H1 (cell line): ENCODE results near the gene LDLR. TPM values are rescaled to one million over a fixed set of nuclear protein-coding genes. Genes with fewer than 3 reads are reported as not detected.
"Not testable (repeated sequence)": the region's sequence is repeated elsewhere in the genome, so short reads cannot be mapped to it uniquely, and the experiment has no call there.

Experiments
- CTCF ChIA-PET: fragments of 300-600 bp; sonication (Branson Sonifier 250); formaldehyde crosslinking; loops from one replicate; lab custom pipeline; 2021; ENCODE audit not compliant: partially characterized antibody; lab: Charles Lee
- POLR2A ChIA-PET: fragments of 300-600 bp; sonication (Branson Sonifier 250); formaldehyde crosslinking; loops from one replicate; lab custom pipeline; 2021; ENCODE audit warnings: inconsistent platforms; ENCODE audit not compliant: partially characterized antibody; lab: Charles Lee
- DNase-seq, 2 experiments: peaks; one replicate each; pipeline versions ENCODE4 v3.0.0 to v3.0.0-alpha.2; 2010 to 2022; ENCODE audit warnings: low spot score in 2 of 2, low read depth in 1 of 2, mixed read lengths in 1 of 2
- FAIRE-seq: peaks from 2 replicates; lab custom pipeline; 2011; peaks lifted over from hg19 to GRCh38; lab: Jason Lieb, UNC
- H2AFZ ChIP-seq: 2 replicates; pipeline ENCODE4 v1.8.1; 2012; ENCODE audit warnings: low read length, inconsistent platforms
- H2AK5ac ChIP-seq: 2 replicates; pipeline ENCODE4 v1.6.1; 2013; ENCODE audit warnings: low read depth, low read length
- H2BK120ac ChIP-seq: replicated peaks from 2 replicates; pipeline ENCODE3; 2013; ENCODE audit warnings: low read depth, low read length, inconsistent platforms
- H2BK12ac ChIP-seq: 2 replicates; pipeline ENCODE4 v1.6.1; 2013; ENCODE audit warnings: low read depth, low read length
- H2BK15ac ChIP-seq: 2 replicates; pipeline ENCODE4 v1.6.1; 2013; ENCODE audit warnings: low read length
- H2BK20ac ChIP-seq: 2 replicates; pipeline ENCODE4 v1.6.1; 2013; ENCODE audit warnings: low read length
- H2BK5ac ChIP-seq: 2 replicates; pipeline ENCODE4 v1.6.1; 2013; ENCODE audit warnings: low read depth, low read length
- H3K14ac ChIP-seq: 2 replicates; pipeline ENCODE4 v1.6.1; 2013; ENCODE audit warnings: inconsistent platforms; ENCODE audit not compliant: insufficient read length
- H3K18ac ChIP-seq: 2 replicates; pipeline ENCODE4 v1.6.1; 2013; ENCODE audit warnings: low read length; ENCODE audit errors: extremely low read depth
- H3K23ac ChIP-seq: 2 replicates; pipeline ENCODE4 v1.6.1; 2013; ENCODE audit warnings: inconsistent platforms; ENCODE audit not compliant: insufficient read length
- H3K23me2 ChIP-seq: 2 replicates; pipeline ENCODE4 v1.6.1; 2013; ENCODE audit warnings: low read depth, low read length
- H3K27ac ChIP-seq: 2 replicates; pipeline ENCODE4 v1.6.1; 2011; ENCODE audit warnings: low read depth, low read length, inconsistent platforms
- H3K27me3 ChIP-seq, 4 experiments: replicated peaks in 1 of 4; 1 replicate in 1 of 4; 2 replicates in 3 of 4; pipeline versions ENCODE4 v1.6.1 to v1.8.1; 2011 to 2013; ENCODE audit warnings: low read length in 3 of 4, mild to moderate bottlenecking in 3 of 4, inconsistent platforms in 2 of 4, mixed read lengths in 2 of 4, moderate library complexity in 1 of 4; ENCODE audit not compliant: control insufficient read depth in 3 of 4, insufficient read depth in 3 of 4; ENCODE audit errors: extremely low read depth in 1 of 4
- H3K36me3 ChIP-seq, 4 experiments: 2 replicates each; pipeline versions ENCODE4 v1.6.1 to v1.8.1; 2011 to 2013; ENCODE audit warnings: mild to moderate bottlenecking in 4 of 4, low read length in 3 of 4, moderate library complexity in 2 of 4, control low read depth in 1 of 4, inconsistent platforms in 1 of 4; ENCODE audit not compliant: insufficient read depth in 4 of 4, control insufficient read depth in 2 of 4
- H3K4ac ChIP-seq: replicated peaks from 2 replicates; pipeline ENCODE3; 2013; ENCODE audit warnings: low read length, low read depth, mixed read lengths, inconsistent platforms; ENCODE audit not compliant: insufficient read length
- H3K4me1 ChIP-seq, 4 experiments: replicated peaks in 1 of 4; 1 replicate in 1 of 4; 2 replicates in 3 of 4; pipeline versions ENCODE4 v1.6.1 to v1.8.1; 2011 to 2013; ENCODE audit warnings: low read length in 3 of 4, inconsistent platforms in 2 of 4, mixed read lengths in 1 of 4; ENCODE audit not compliant: insufficient read depth in 4 of 4, control insufficient read depth in 3 of 4
- H3K4me2 ChIP-seq, 2 experiments: 2 replicates each; pipeline versions ENCODE4 v1.6.1 to v1.8.1; 2011 to 2013; ENCODE audit warnings: low read depth in 2 of 2, low read length in 2 of 2, control low read depth in 1 of 2, inconsistent platforms in 1 of 2, mild to moderate bottlenecking in 1 of 2; ENCODE audit not compliant: insufficient read depth in 1 of 2
- H3K4me3 ChIP-seq, 4 experiments: fragments of 200-600, 300-600 bp in 1 of 4; sonication (generic), shearing (Covaris generic), sonication (Bioruptor Twin) in 1 of 4; 2 replicates each; pipeline versions ENCODE4 v1.5.1 to v1.8.1; 2011 to 2016; ENCODE audit warnings: low read length in 4 of 4, low read depth in 3 of 4, control low read depth in 2 of 4, inconsistent platforms in 2 of 4, mild to moderate bottlenecking in 2 of 4, mixed read lengths in 1 of 4, moderate library complexity in 1 of 4; ENCODE audit not compliant: insufficient read depth in 2 of 4; ENCODE audit errors: extremely low read depth in 1 of 4
- H3K56ac ChIP-seq: replicated peaks from 2 replicates; pipeline ENCODE3; 2013; ENCODE audit warnings: low read depth, mild to moderate bottlenecking, mixed read lengths, low read length, inconsistent platforms; ENCODE audit not compliant: insufficient read length
- H3K79me1 ChIP-seq: 2 replicates; pipeline ENCODE4 v1.6.1; 2013; ENCODE audit warnings: low read depth, low read length, control low read depth
- H3K79me2 ChIP-seq, 2 experiments: 2 replicates each; pipeline versions ENCODE4 v1.6.1 to v1.8.1; 2012 to 2013; ENCODE audit warnings: low read length in 2 of 2, mild to moderate bottlenecking in 2 of 2, inconsistent platforms in 1 of 2; ENCODE audit not compliant: insufficient read depth in 2 of 2, control insufficient read depth in 1 of 2
- H3K9ac ChIP-seq, 4 experiments: replicated peaks in 1 of 4; 1 replicate in 1 of 4; 2 replicates in 3 of 4; pipeline versions ENCODE4 v1.6.1 to v1.8.1; 2011 to 2013; ENCODE audit warnings: low read depth in 3 of 4, low read length in 3 of 4, control low read depth in 2 of 4, mild to moderate bottlenecking in 2 of 4, moderate library complexity in 2 of 4, inconsistent platforms in 1 of 4; ENCODE audit errors: extremely low read depth in 1 of 4
- H3K9me3 ChIP-seq, 2 experiments: 2 replicates each; pipeline versions ENCODE4 v1.6.1 to v1.8.1; 2012 to 2013; ENCODE audit warnings: mild to moderate bottlenecking in 2 of 2, moderate library complexity in 2 of 2, control low read depth in 1 of 2, inconsistent platforms in 1 of 2, low read depth in 1 of 2, low read length in 1 of 2, mixed read lengths in 1 of 2; ENCODE audit not compliant: insufficient read depth in 2 of 2
- H4K20me1 ChIP-seq, 2 experiments: replicated peaks in 1 of 2; 2 replicates each; pipeline versions ENCODE3 to v1.8.1; 2011 to 2013; ENCODE audit warnings: inconsistent platforms in 2 of 2, low read length in 2 of 2, mild to moderate bottlenecking in 1 of 2; ENCODE audit not compliant: insufficient read depth in 2 of 2, control insufficient read depth in 1 of 2
- H4K5ac ChIP-seq: 2 replicates; pipeline ENCODE4 v1.6.1; 2013; ENCODE audit warnings: low read length, low read depth, mixed read lengths, inconsistent platforms; ENCODE audit not compliant: insufficient read length
- H4K8ac ChIP-seq: 2 replicates; pipeline ENCODE4 v1.8.0; 2013; ENCODE audit warnings: mild to moderate bottlenecking, moderate library complexity, low read length, inconsistent platforms; ENCODE audit not compliant: insufficient read depth; ENCODE audit errors: extremely low read depth
- H4K91ac ChIP-seq: replicated peaks from 2 replicates; pipeline ENCODE3; 2013; ENCODE audit warnings: low read length, mixed read lengths, inconsistent platforms; ENCODE audit not compliant: insufficient read length
- EP300 ChIP-seq, 2 experiments: IDR thresholded peaks; 1 replicate in 1 of 2; 2 replicates in 1 of 2; pipeline ENCODE4 v1.6.1; 2011 to 2012; ENCODE audit warnings: low read depth in 2 of 2, low read length in 2 of 2, mild to moderate bottlenecking in 2 of 2, borderline replicate concordance in 1 of 2, inconsistent platforms in 1 of 2, moderate library complexity in 1 of 2
- POLR2AphosphoS5 ChIP-seq: IDR thresholded peaks from 2 replicates; pipeline ENCODE4 v1.6.1; 2011; ENCODE audit warnings: low read depth, low read length
- RAD21 ChIP-seq, 2 experiments: IDR thresholded peaks in 1 of 2; conservative IDR thresholded peaks in 1 of 2; 2 replicates each; pipeline ENCODE4 v1.6.1; 2011; ENCODE audit warnings: low read depth in 2 of 2, low read length in 2 of 2, improper control_type of control experiment in 1 of 2, inconsistent platforms in 1 of 2, mild to moderate bottlenecking in 1 of 2, moderate library complexity in 1 of 2
- SIN3A ChIP-seq, 2 experiments: IDR thresholded peaks in 1 of 2; conservative IDR thresholded peaks in 1 of 2; 2 replicates each; pipeline ENCODE4 v1.6.1; 2011 to 2012; ENCODE audit warnings: low read length in 2 of 2, improper control_type of control experiment in 1 of 2, low read depth in 1 of 2, mild to moderate bottlenecking in 1 of 2
- TBP ChIP-seq: IDR thresholded peaks from 2 replicates; pipeline ENCODE4 v1.6.1; 2011; ENCODE audit warnings: low read depth, low read length, improper control_type of control experiment
- WGBS, 2 experiments: shearing (Covaris generic) in 1 of 2; methylation state at CpG; one replicate each; pipeline versions ENCODE4 v1.1.6 to v1.1.7; 2013 to 2015; ENCODE audit warnings: low lambda C conversion rate in 2 of 2, mixed read lengths in 2 of 2, inconsistent platforms in 1 of 2, low coverage in 1 of 2, missing lambda C conversion rate in 1 of 2; ENCODE audit not compliant: insufficient replicate concordance in 2 of 2, insufficient coverage in 1 of 2, insufficient read length in 1 of 2; ENCODE audit errors: extremely low coverage in 1 of 2, missing lambda C conversion rate in 1 of 2; 5-methylcytosine and 5-hydroxymethylcytosine counted together
- polyA plus RNA-seq, 7 experiments: library from polyadenylated mRNA; depleted of rRNA in 3 of 7; stranded (reverse) in 5 of 7; unstranded in 2 of 7; fragments of >200 nt in 5 of 7; fragments of 200-250 nt in 2 of 7; gene quantifications; 1 replicate in 5 of 7; 2 replicates in 1 of 7; 4 replicates in 1 of 7; pipeline versions ENCODE4 v1.2.1 to v1.2.3, GENCODE V29; 2011 to 2013; ENCODE audit warnings: missing spikeins in 2 of 7, mixed read lengths in 2 of 7
- total RNA-seq: library from RNA; stranded (reverse); fragmentation: NEBNext Ultra II Directional; extraction: Animal tissue kit (Norgen Biotek cat#: 25700); gene quantifications from 2 replicates; pipeline ENCODE4 v1.2.1, GENCODE V29; 2021
- TF ChIP-seq, protein P1 (sequence below): IDR thresholded peaks from 2 replicates; pipeline ENCODE4 v1.6.1; 2012; ENCODE audit warnings: inconsistent platforms

LDLR gene
- total and polyA plus RNA-seq, 2 of the 8 experiments (the other 6 are each of a cell fraction or from before 2014, with no cell fraction given): 70.1 to 118 TPM

DNA sequence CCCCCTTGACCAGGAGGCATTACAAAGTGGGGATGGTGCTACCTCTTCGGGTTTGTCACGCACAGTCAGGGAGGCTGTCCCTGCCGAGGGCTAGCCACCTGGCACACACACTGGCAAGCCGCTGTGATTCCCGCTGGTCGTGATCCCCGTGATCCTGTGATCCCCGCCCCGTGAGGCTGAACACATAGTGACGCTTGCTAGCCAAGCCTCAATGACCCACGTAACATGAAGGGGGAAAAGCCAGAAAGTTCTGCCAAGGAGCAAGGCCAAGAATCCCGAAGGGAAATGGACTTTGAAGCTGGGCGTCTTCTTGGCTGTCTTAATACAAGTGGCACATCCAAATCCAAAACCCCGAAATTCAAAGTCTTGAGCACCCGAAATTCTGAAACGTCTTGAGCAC is 13.7 kb downstream of the LDLR start (continued):
- TF ChIP-seq POLR2AphosphoS5 (no peak; the same call in 1 of the 2 replicates), RAD21 (IDR thresholded peaks at IDR 0.05 in 1 of 2, conservative IDR thresholded peaks at IDR 0.05 in 1 of 2; ENCODE audit: low read depth in 2 of 2, low read length in 2 of 2) (no peak), TBP (no peak), EP300 (IDR thresholded peaks at IDR 0.05; ENCODE audit: borderline replicate concordance in 1 of 2, low read depth in 2 of 2, low read length in 2 of 2) (no peak), SIN3A (conservative IDR thresholded peaks at IDR 0.05 in 1 of 2, IDR thresholded peaks at IDR 0.05 in 1 of 2; ENCODE audit: low read depth in 1 of 2, low read length in 2 of 2) (no peak)
- TF ChIP-seq, protein P1, sequence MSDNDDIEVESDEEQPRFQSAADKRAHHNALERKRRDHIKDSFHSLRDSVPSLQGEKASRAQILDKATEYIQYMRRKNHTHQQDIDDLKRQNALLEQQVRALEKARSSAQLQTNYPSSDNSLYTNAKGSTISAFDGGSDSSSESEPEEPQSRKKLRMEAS: no peak

DNA sequence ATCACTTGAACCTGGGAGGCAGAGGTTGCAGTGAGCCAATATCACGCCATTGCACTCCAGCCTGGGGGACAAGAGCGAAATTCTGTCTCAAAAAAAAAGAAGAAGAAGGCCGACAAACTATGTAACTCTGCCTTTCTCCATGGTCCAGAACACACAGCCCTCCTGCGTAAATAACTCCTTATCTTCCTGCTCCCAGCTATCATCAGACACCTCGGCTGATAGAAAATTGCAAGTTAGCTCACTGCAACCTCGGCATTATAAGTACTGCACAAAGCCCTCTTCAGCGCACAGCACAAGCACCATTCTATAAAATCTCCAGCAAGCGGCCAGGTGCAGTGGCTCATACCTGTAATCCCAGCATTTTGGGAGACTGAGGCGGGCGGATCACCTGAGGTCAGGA is 14.4 kb downstream of the LDLR start:
- H4K5ac ChIP-seq, H2AK5ac ChIP-seq, H3K79me1 ChIP-seq, H3K4me3 ChIP-seq, H2BK20ac ChIP-seq, H4K8ac ChIP-seq, H2BK12ac ChIP-seq, H4K91ac ChIP-seq, H2BK120ac ChIP-seq, H3K4me1 ChIP-seq, H3K9ac ChIP-seq, H2AFZ ChIP-seq, H3K27me3 ChIP-seq, H3K23ac ChIP-seq, H3K9me3 ChIP-seq, H3K14ac ChIP-seq, H3K23me2 ChIP-seq, H3K56ac ChIP-seq, H3K4me2 ChIP-seq, H3K4ac ChIP-seq, H3K27ac ChIP-seq, H3K18ac ChIP-seq, FAIRE-seq, H2BK15ac ChIP-seq, H2BK5ac ChIP-seq, DNase-seq: not testable (repeated sequence)
- POLR2A ChIA-PET: interaction anchor here (0.9 kb wide), 1 partner anchor 17 kb away, joined by 3 read pairs; no protein-coding TSS in a partner anchor
- Histone ChIP-seq H4K20me1 (peaks cover 8 to 26% of the 10 kb centered on the region in 2 experiments), H3K79me2 (peaks cover 0 to 33% of the 10 kb centered on the region in 2 experiments; a peak in 3 of 4 replicates), H3K36me3 (peaks cover 51 to 91% (median 69%) of the 10 kb centered on the region in 4 experiments)
- CTCF ChIA-PET: interaction anchor here (0.6 to 4.2 kb wide), 5 partner anchors 23 to 165 kb away, joined by 3 to 13 read pairs (median 4); no protein-coding TSS in a partner anchor
- WGBS, 2 experiments: 92% methylated on average over 10 of the region's 10 CpGs; no CpG with 5 or more reads in 1 of the 2 experiments
